Measurements from ENCODE around the gene ICA1. TPM values are rescaled to one million over a fixed set of nuclear protein-coding genes. Genes with fewer than 3 reads are reported as not detected.

ICA1 gene
- polyA plus RNA-seq, 2 of the 4 experiments (the other 2 are of a cell fraction), result 0.66 to 2.0 TPM

- H3K9me3 ChIP-seq, result no peaks in the 10 kb centered on the region
- H3K4me2 ChIP-seq, result no peak overlapping the region
- DNase-seq (ENCODE audit: low read depth in 1 of 2, low spot score in 1 of 2) (peak; percentile 9 to 35), FAIRE-seq (no peak), ATAC-seq (peak in 1 of 2 experiments; percentile 62; a peak in 3 of 6 replicates)
- WGBS (ENCODE audit: missing lambda C conversion rate), result 35% methylated on average over 3 of the region's 3 CpGs
- TF ChIP-seq, protein P1, sequence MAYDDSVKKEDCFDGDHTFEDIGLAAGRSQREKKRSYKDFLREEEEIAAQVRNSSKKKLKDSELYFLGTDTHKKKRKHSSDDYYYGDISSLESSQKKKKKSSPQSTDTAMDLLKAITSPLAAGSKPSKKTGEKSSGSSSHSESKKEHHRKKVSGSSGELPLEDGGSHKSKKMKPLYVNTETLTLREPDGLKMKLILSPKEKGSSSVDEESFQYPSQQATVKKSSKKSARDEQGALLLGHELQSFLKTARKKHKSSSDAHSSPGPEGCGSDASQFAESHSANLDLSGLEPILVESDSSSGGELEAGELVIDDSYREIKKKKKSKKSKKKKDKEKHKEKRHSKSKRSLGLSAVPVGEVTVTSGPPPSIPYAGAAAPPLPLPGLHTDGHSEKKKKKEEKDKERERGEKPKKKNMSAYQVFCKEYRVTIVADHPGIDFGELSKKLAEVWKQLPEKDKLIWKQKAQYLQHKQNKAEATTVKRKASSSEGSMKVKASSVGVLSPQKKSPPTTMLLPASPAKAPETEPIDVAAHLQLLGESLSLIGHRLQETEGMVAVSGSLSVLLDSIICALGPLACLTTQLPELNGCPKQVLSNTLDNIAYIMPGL (CRISPR knock-in tag; IDR thresholded peaks at IDR 0.05; ENCODE audit: borderline replicate concordance), result no peak
- no peak for TF ChIP-seq HOXA7 (CRISPR knock-in tag; IDR thresholded peaks at IDR 0.05)
- TF ChIP-seq RAD21 (conservative IDR thresholded peaks at IDR 0.05 in 1 of 2, IDR thresholded peaks at IDR 0.05 in 1 of 2), result peak; percentile 45 to 52; a peak in 4 of 5 replicates
- peak; percentile 23; the same call in 1 of the 3 replicates for TF ChIP-seq SMC3 (IDR thresholded peaks at IDR 0.05)
- peak; percentile 31; the same call in 1 of the 3 replicates for TF ChIP-seq CTCF (IDR thresholded peaks at IDR 0.05)
- ChIA-PET CTCF (interaction anchor here (0.9 to 1.6 kb wide), 2 partner anchors 17 to 96 kb away, joined by 3 read pairs; no protein-coding TSS in a partner anchor), POLR2A (no interaction called here)
- H3K27ac ChIP-seq, result no peak overlapping the region
- no peak overlapping the region for H3K4me3 ChIP-seq
- no peaks in the 10 kb centered on the region for H3K4me1 ChIP-seq
These were observed 15.5 kb upstream of the ICA1 start for GRCh38 chr7:8277394-8277982.

GRCh38 chr7:8274589-8274988 is 12.6 kb upstream of the ICA1 start:
- FAIRE-seq (no peak), DNase-seq (ENCODE audit: low read depth in 1 of 2, low spot score in 1 of 2) (no peak), ATAC-seq (no peak)
- no peak overlapping the region for H3K27ac ChIP-seq
- 78% methylated on average over 2 of the region's 2 CpGs for WGBS (ENCODE audit: missing lambda C conversion rate)
- no peaks in the 10 kb centered on the region for H3K4me1 ChIP-seq
- ChIA-PET CTCF (interaction anchor here (1.0 kb wide), 1 partner anchor 22 kb away, joined by 3 read pairs; no protein-coding TSS in a partner anchor), POLR2A (no interaction called here)
- no peak overlapping the region for H3K4me3 ChIP-seq
- no peak overlapping the region for H3K4me2 ChIP-seq
- no peaks in the 10 kb centered on the region for H3K9me3 ChIP-seq
- TF ChIP-seq MYC (IDR thresholded peaks at IDR 0.05; ENCODE audit: borderline replicate concordance, low read length), result no peak
- TF ChIP-seq SREBF2 (IDR thresholded peaks at IDR 0.05), result no peak
- no peak for TF ChIP-seq HOXB5 (CRISPR knock-in tag; IDR thresholded peaks at IDR 0.05)
- no peak for TF ChIP-seq ZFP36 (IDR thresholded peaks at IDR 0.05; ENCODE audit: borderline replicate concordance, partially characterized antibody)
- TF ChIP-seq, protein P2, sequence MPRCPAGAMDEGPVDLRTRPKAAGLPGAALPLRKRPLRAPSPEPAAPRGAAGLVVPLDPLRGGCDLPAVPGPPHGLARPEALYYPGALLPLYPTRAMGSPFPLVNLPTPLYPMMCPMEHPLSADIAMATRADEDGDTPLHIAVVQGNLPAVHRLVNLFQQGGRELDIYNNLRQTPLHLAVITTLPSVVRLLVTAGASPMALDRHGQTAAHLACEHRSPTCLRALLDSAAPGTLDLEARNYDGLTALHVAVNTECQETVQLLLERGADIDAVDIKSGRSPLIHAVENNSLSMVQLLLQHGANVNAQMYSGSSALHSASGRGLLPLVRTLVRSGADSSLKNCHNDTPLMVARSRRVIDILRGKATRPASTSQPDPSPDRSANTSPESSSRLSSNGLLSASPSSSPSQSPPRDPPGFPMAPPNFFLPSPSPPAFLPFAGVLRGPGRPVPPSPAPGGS (IDR thresholded peaks at IDR 0.05), result no peak
- TF ChIP-seq ZNF302 (CRISPR knock-in tag; IDR thresholded peaks at IDR 0.05), result no peak
- no peak for TF ChIP-seq CBX2 (IDR thresholded peaks at IDR 0.05; ENCODE audit: borderline replicate concordance, low read depth)
- no peak for TF ChIP-seq RNF2 (IDR thresholded peaks at IDR 0.05; ENCODE audit: borderline replicate concordance, low read depth)
- TF ChIP-seq NR3C1 (IDR thresholded peaks at IDR 0.05), result no peak
- no peak for TF ChIP-seq JUN (IDR thresholded peaks at IDR 0.05)
- TF ChIP-seq, protein P3, sequence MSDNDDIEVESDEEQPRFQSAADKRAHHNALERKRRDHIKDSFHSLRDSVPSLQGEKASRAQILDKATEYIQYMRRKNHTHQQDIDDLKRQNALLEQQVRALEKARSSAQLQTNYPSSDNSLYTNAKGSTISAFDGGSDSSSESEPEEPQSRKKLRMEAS (IDR thresholded peaks at IDR 0.05), result no peak
- TF ChIP-seq, protein P1 (CRISPR knock-in tag; IDR thresholded peaks at IDR 0.05; ENCODE audit: borderline replicate concordance), result no peak
- no peak for TF ChIP-seq MAFK (IDR thresholded peaks at IDR 0.05; ENCODE audit: partially characterized antibody)
- TF ChIP-seq PHF8 (IDR thresholded peaks at IDR 0.05; ENCODE audit: borderline replicate concordance, low read depth), result no peak
- no peak for TF ChIP-seq RFX5 (IDR thresholded peaks at IDR 0.05)
- no peak for TF ChIP-seq ESRRA (IDR thresholded peaks at IDR 0.05; ENCODE audit: borderline replicate concordance, low read length)
- TF ChIP-seq FOXS1 (CRISPR knock-in tag; IDR thresholded peaks at IDR 0.05), result no peak
- TF ChIP-seq ATOH8 (CRISPR knock-in tag; IDR thresholded peaks at IDR 0.05; ENCODE audit: low read depth), result no peak
- TF ChIP-seq RAD21 (conservative IDR thresholded peaks at IDR 0.05 in 1 of 2, IDR thresholded peaks at IDR 0.05 in 1 of 2), result no peak
